ENCODE measurements around the gene TMEM168. TPM values are rescaled to one million over a fixed set of nuclear protein-coding genes. Genes with fewer than 3 reads are reported as not detected.
"Not testable (repeated sequence)": the region's sequence is repeated elsewhere in the genome, so short reads cannot be mapped to it uniquely, and the experiment has no call there.

TMEM168 gene, protein sequence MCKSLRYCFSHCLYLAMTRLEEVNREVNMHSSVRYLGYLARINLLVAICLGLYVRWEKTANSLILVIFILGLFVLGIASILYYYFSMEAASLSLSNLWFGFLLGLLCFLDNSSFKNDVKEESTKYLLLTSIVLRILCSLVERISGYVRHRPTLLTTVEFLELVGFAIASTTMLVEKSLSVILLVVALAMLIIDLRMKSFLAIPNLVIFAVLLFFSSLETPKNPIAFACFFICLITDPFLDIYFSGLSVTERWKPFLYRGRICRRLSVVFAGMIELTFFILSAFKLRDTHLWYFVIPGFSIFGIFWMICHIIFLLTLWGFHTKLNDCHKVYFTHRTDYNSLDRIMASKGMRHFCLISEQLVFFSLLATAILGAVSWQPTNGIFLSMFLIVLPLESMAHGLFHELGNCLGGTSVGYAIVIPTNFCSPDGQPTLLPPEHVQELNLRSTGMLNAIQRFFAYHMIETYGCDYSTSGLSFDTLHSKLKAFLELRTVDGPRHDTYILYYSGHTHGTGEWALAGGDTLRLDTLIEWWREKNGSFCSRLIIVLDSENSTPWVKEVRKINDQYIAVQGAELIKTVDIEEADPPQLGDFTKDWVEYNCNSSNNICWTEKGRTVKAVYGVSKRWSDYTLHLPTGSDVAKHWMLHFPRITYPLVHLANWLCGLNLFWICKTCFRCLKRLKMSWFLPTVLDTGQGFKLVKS
- 10.3 TPM for polyA plus RNA-seq (2013, experiment 1 of 2)
- 10.3 TPM for polyA plus RNA-seq (2013, experiment 2 of 2)

DNA sequence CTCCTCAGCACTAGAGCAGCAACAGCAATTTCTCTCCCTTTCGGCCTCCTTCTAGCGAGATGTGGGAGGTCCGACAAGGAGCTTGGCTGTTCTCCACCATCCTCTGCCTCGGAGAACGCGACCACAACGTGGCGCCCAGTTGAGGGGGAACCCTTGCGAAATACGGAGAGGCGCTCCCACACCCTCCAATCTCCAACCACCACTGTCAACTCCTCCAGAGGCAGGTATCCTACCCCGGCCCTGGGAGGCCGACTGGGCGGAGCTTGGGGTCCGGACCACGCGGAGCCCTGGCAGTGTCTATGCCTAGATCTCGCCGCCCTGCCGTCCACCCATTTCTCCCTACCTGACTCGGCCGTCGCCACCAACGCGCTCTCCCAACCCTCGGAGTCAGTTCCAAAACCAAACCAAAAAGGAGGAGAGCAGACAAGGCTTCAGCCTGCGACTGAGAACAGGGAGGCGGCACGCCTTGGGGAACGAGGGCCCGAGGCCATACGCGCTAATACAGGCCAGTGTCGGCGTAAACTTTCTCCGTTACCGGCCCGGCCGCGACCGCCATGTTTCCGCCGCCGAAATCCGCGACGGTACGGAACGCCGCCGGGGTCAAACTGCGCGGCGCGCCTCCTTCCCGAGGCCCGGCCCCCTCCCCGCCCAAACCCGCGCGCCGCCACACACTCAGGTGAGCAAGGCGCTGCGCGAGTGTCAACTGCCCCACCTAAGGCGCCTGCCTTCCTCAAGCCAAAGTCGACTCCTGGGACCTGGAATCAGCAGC, at the start of gene TMEM168:
TMEM168 (minus strand) TSS at position 577 of the 769 bp plus-strand sequence. CDS start 5,568 bp downstream, outside the sequence.
- Histone ChIP-seq H3K27ac (replicated peaks; ENCODE audit: low read length) (peak within 1 kb of the TSS; percentile 78), H4K8ac (ENCODE audit: low read depth, low read length) (peak within 1 kb of the TSS; percentile 94), H3K4me2 (ENCODE audit: insufficient read depth, low read length, poor library complexity, severe bottlenecking) (peak within 1 kb of the TSS; percentile 95), H3K9me3 (replicated peaks in 1 of 2; ENCODE audit: control insufficient read depth in 2 of 2, insufficient read depth in 1 of 2, low read depth in 1 of 2, low read length in 2 of 2) (no peaks in the 10 kb centered on the region), H3K79me1 (ENCODE audit: low read depth, low read length) (no peaks in the 10 kb centered on the region), H2AK5ac (ENCODE audit: low read depth, low read length) (no peak within 1 kb of the TSS), H4K91ac (ENCODE audit: low read depth, low read length, poor library complexity) (no peak within 1 kb of the TSS), H2AFZ (ENCODE audit: low read length) (peak within 1 kb of the TSS; percentile 92), H2BK5ac (ENCODE audit: low read length) (peak within 1 kb of the TSS; percentile 76), H2BK15ac (ENCODE audit: low read length) (no peak within 1 kb of the TSS), H3K14ac (ENCODE audit: low read length) (peak within 1 kb of the TSS; percentile 85), H2BK120ac (ENCODE audit: low read depth, low read length) (peak within 1 kb of the TSS; percentile 52), H3K9ac (ENCODE audit: low read depth, low read length, poor library complexity) (peak within 1 kb of the TSS; percentile 94), H3K23ac (ENCODE audit: low read depth, low read length, poor library complexity) (peak within 1 kb of the TSS; percentile 81), H3K4me3 (ENCODE audit: low read length in 2 of 2) (peak within 1 kb of the TSS; percentile 67 to 94), H3K4me1 (ENCODE audit: control insufficient read depth in 2 of 2, insufficient read depth in 1 of 2, low read depth in 1 of 2, low read length in 2 of 2) (peaks cover 0 to 1% of the 10 kb centered on the region in 2 donors), H3K36me3 (replicated peaks in 1 of 2; ENCODE audit: control insufficient read depth in 2 of 2, insufficient read depth in 2 of 2, low read length in 2 of 2) (no peaks in the 10 kb centered on the region), H3K27me3 (ENCODE audit: control insufficient read depth in 3 of 3, insufficient read depth in 3 of 3, low read depth in 1 of 3, low read length in 3 of 3) (no peaks in the 10 kb centered on the region), H3K18ac (ENCODE audit: low read length) (peak within 1 kb of the TSS; percentile 95), H3K4ac (ENCODE audit: low read length) (no peak within 1 kb of the TSS), H2BK12ac (ENCODE audit: low read length) (peak within 1 kb of the TSS; percentile 59)
- no CpG with 5 or more reads among the region's 67 CpGs for WGBS, 2 donors (ENCODE audit: extremely low coverage in 2 of 2, insufficient read length in 2 of 2, insufficient replicate concordance in 1 of 2)
- peak; percentile 54 for DNase-seq (ENCODE audit: low spot score)

DNA sequence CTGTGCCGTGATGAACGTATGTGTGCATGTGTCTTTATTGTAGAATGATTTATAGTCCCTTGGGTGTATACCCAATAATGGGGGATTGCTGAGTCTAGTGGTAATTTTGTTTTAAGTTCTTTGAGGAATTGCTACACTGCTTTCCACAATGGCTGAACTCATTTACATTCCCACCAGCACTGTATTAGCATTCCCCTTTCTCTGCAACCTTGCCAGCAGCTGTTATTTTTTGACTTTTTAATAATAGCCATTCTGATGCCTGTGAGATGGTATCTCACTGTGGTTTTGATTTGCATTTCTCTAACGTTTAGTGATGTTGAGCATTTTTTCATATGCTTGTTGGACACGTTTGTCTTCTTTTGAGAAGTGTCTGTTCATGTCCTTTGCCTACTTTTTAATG, 45.7 kb upstream of the TMEM168 start:
- H3K9ac ChIP-seq (ENCODE audit: low read depth, low read length, poor library complexity); DNase-seq (ENCODE audit: low spot score); H2BK15ac ChIP-seq (ENCODE audit: low read length); H3K23ac ChIP-seq (ENCODE audit: low read depth, low read length, poor library complexity); H4K91ac ChIP-seq (ENCODE audit: low read depth, low read length, poor library complexity); H3K4ac ChIP-seq (ENCODE audit: low read length); H3K27me3 ChIP-seq (ENCODE audit: control insufficient read depth in 3 of 3, insufficient read depth in 3 of 3, low read depth in 1 of 3, low read length in 3 of 3); H2BK5ac ChIP-seq (ENCODE audit: low read length); H2BK12ac ChIP-seq (ENCODE audit: low read length); H3K18ac ChIP-seq (ENCODE audit: low read length); H3K79me1 ChIP-seq (ENCODE audit: low read depth, low read length); H3K4me1 ChIP-seq (ENCODE audit: control insufficient read depth in 2 of 2, insufficient read depth in 1 of 2, low read depth in 1 of 2, low read length in 2 of 2); H3K36me3 ChIP-seq (replicated peaks in 1 of 2; ENCODE audit: control insufficient read depth in 2 of 2, insufficient read depth in 2 of 2, low read length in 2 of 2); H2AFZ ChIP-seq (ENCODE audit: low read length); H3K14ac ChIP-seq (ENCODE audit: low read length); H3K4me2 ChIP-seq (ENCODE audit: insufficient read depth, low read length, poor library complexity, severe bottlenecking); H3K9me3 ChIP-seq (replicated peaks in 1 of 2; ENCODE audit: control insufficient read depth in 2 of 2, insufficient read depth in 1 of 2, low read depth in 1 of 2, low read length in 2 of 2); H3K27ac ChIP-seq (replicated peaks; ENCODE audit: low read length); H2BK120ac ChIP-seq (ENCODE audit: low read depth, low read length); H2AK5ac ChIP-seq (ENCODE audit: low read depth, low read length); H3K4me3 ChIP-seq (ENCODE audit: low read length in 2 of 2); H4K8ac ChIP-seq (ENCODE audit: low read depth, low read length): not testable (repeated sequence)
- WGBS, 2 donors (ENCODE audit: extremely low coverage in 2 of 2, insufficient read length in 2 of 2, insufficient replicate concordance in 1 of 2), result no CpG with 5 or more reads among the region's 4 CpGs

DNA sequence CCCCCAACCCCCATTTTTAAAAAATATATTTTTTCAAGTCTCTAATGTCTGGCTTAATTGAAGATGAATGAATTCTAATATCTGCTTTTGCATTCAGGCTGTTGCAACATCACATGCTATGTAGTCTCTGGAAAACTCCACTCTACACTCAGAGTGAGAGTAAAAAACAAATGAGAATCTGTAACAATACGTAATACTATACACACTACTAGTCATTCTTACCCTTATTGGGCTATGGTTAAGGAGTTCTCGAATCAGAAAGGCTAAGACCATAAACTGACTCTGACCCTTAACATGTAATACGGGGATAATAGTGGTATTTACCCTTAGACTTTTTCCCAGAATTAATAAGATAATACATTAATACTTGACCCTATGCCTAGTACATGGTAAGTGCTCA, 42.9 kb upstream of the TMEM168 start:
- Histone ChIP-seq H3K14ac (ENCODE audit: low read length) (no peak overlapping the region), H3K4me1 (ENCODE audit: control insufficient read depth in 2 of 2, insufficient read depth in 1 of 2, low read depth in 1 of 2, low read length in 2 of 2) (no peaks in the 10 kb centered on the region), H2AFZ (ENCODE audit: low read length) (no peak overlapping the region), H3K36me3 (replicated peaks in 1 of 2; ENCODE audit: control insufficient read depth in 2 of 2, insufficient read depth in 2 of 2, low read length in 2 of 2) (peaks cover 6 to 30% of the 10 kb centered on the region in 2 donors), H2BK15ac (ENCODE audit: low read length) (no peak overlapping the region), H4K91ac (ENCODE audit: low read depth, low read length, poor library complexity) (no peak overlapping the region), H3K4me2 (ENCODE audit: insufficient read depth, low read length, poor library complexity, severe bottlenecking) (no peak overlapping the region), H3K27ac (replicated peaks; ENCODE audit: low read length) (no peak overlapping the region), H3K27me3 (ENCODE audit: control insufficient read depth in 3 of 3, insufficient read depth in 3 of 3, low read depth in 1 of 3, low read length in 3 of 3) (no peaks in the 10 kb centered on the region), H3K23ac (ENCODE audit: low read depth, low read length, poor library complexity) (no peak overlapping the region), H4K8ac (ENCODE audit: low read depth, low read length) (no peak overlapping the region), H3K9me3 (replicated peaks in 1 of 2; ENCODE audit: control insufficient read depth in 2 of 2, insufficient read depth in 1 of 2, low read depth in 1 of 2, low read length in 2 of 2) (peaks cover 2 to 20% of the 10 kb centered on the region in 2 donors), H3K18ac (ENCODE audit: low read length) (no peak overlapping the region), H2BK12ac (ENCODE audit: low read length) (no peak overlapping the region), H3K4ac (ENCODE audit: low read length) (no peak overlapping the region), H2AK5ac (ENCODE audit: low read depth, low read length) (no peak overlapping the region), H2BK120ac (ENCODE audit: low read depth, low read length) (no peak overlapping the region), H3K4me3 (ENCODE audit: low read length in 2 of 2) (no peak overlapping the region), H2BK5ac (ENCODE audit: low read length) (no peak overlapping the region), H3K9ac (ENCODE audit: low read depth, low read length, poor library complexity) (no peak overlapping the region), H3K79me1 (ENCODE audit: low read depth, low read length) (no peaks in the 10 kb centered on the region)
- WGBS, 2 donors (ENCODE audit: extremely low coverage in 2 of 2, insufficient read length in 2 of 2, insufficient replicate concordance in 1 of 2), result no CpG with 5 or more reads among the region's 3 CpGs
- DNase-seq (ENCODE audit: low spot score), result no peak
